Measurements from ENCODE around the gene SHCBP1. TPM values are rescaled to one million over a fixed set of nuclear protein-coding genes. Genes with fewer than 3 reads are reported as not detected.
"Not testable (repeated sequence)": the region's sequence is repeated elsewhere in the genome, so short reads cannot be mapped to it uniquely, and the experiment has no call there.

The SHCBP1 gene
- total and polyA plus RNA-seq, 2 donors from 2014 or later = 1.6 to 2.6 TPM

GRCh38 chr16:46627746-46628145 is 6.6 kb upstream of the SHCBP1 start:
- TF ChIP-seq CTCF (IDR thresholded peaks at IDR 0.05; ENCODE audit: borderline replicate concordance, extremely low read depth, insufficient read depth) = no peak
- DNase-seq = peak in 1 of 5 donors; percentile 1
- Histone ChIP-seq H3K9me3 (ENCODE audit: control insufficient read depth in 2 of 3, insufficient read depth in 1 of 3, low read length in 3 of 3) (no peaks in the 10 kb centered on the region), H3K9ac (ENCODE audit: low read length in 3 of 3) (no peak overlapping the region), H3K36me3 (ENCODE audit: control insufficient read depth in 2 of 3, insufficient read depth in 3 of 3, low read length in 3 of 3) (no peaks in the 10 kb centered on the region), H3K4me1 (ENCODE audit: control insufficient read depth in 2 of 3, insufficient read depth in 2 of 3, low read depth in 1 of 3, low read length in 3 of 3) (no peaks in the 10 kb centered on the region), H3K4me3 (ENCODE audit: low read length in 3 of 3) (no peak overlapping the region), H3K27ac (ENCODE audit: low read depth in 2 of 2, low read length in 2 of 2) (no peak overlapping the region), H3K27me3 (ENCODE audit: control insufficient read depth, insufficient read depth, low read length) (no peaks in the 10 kb centered on the region)
- intact Hi-C loops (cut with DNase I) = no loop called here
- no peak for FAIRE-seq

GRCh38 chr16:46626681-46627080 is 5.5 kb upstream of the SHCBP1 start:
- FAIRE-seq; H3K27ac ChIP-seq (ENCODE audit: low read depth in 2 of 2, low read length in 2 of 2); H3K9me3 ChIP-seq (ENCODE audit: control insufficient read depth in 2 of 3, insufficient read depth in 1 of 3, low read length in 3 of 3); H3K4me3 ChIP-seq (ENCODE audit: low read length in 3 of 3); H3K36me3 ChIP-seq (ENCODE audit: control insufficient read depth in 2 of 3, insufficient read depth in 3 of 3, low read length in 3 of 3); DNase-seq; intact Hi-C loops (cut with DNase I); H3K9ac ChIP-seq (ENCODE audit: low read length in 3 of 3); H3K4me1 ChIP-seq (ENCODE audit: control insufficient read depth in 2 of 3, insufficient read depth in 2 of 3, low read depth in 1 of 3, low read length in 3 of 3); H3K27me3 ChIP-seq (ENCODE audit: control insufficient read depth, insufficient read depth, low read length): not testable (repeated sequence)

GRCh38 chr16:46624862-46625261 is 3.7 kb upstream of the SHCBP1 start:
- H3K27ac ChIP-seq (ENCODE audit: low read depth in 2 of 2, low read length in 2 of 2); H3K4me1 ChIP-seq (ENCODE audit: control insufficient read depth in 2 of 3, insufficient read depth in 2 of 3, low read depth in 1 of 3, low read length in 3 of 3); H3K9me3 ChIP-seq (ENCODE audit: control insufficient read depth in 2 of 3, insufficient read depth in 1 of 3, low read length in 3 of 3); DNase-seq; H3K36me3 ChIP-seq (ENCODE audit: control insufficient read depth in 2 of 3, insufficient read depth in 3 of 3, low read length in 3 of 3); intact Hi-C loops (cut with DNase I); H3K9ac ChIP-seq (ENCODE audit: low read length in 3 of 3); FAIRE-seq; H3K4me3 ChIP-seq (ENCODE audit: low read length in 3 of 3); H3K27me3 ChIP-seq (ENCODE audit: control insufficient read depth, insufficient read depth, low read length): not testable (repeated sequence)

GRCh38 chr16:46623707-46624106 is 2.5 kb upstream of the SHCBP1 start:
- H3K27me3 ChIP-seq (ENCODE audit: control insufficient read depth, insufficient read depth, low read length); intact Hi-C loops (cut with DNase I); H3K4me1 ChIP-seq (ENCODE audit: control insufficient read depth in 2 of 3, insufficient read depth in 2 of 3, low read depth in 1 of 3, low read length in 3 of 3); H3K27ac ChIP-seq (ENCODE audit: low read depth in 2 of 2, low read length in 2 of 2); H3K9ac ChIP-seq (ENCODE audit: low read length in 3 of 3); FAIRE-seq; DNase-seq; H3K36me3 ChIP-seq (ENCODE audit: control insufficient read depth in 2 of 3, insufficient read depth in 3 of 3, low read length in 3 of 3); H3K9me3 ChIP-seq (ENCODE audit: control insufficient read depth in 2 of 3, insufficient read depth in 1 of 3, low read length in 3 of 3); H3K4me3 ChIP-seq (ENCODE audit: low read length in 3 of 3): not testable (repeated sequence)

GRCh38 chr16:46623246-46623645 is 2.1 kb upstream of the SHCBP1 start:
- H3K4me1 ChIP-seq (ENCODE audit: control insufficient read depth in 2 of 3, insufficient read depth in 2 of 3, low read depth in 1 of 3, low read length in 3 of 3) = not testable (repeated sequence)

More at GRCh38 chr16:46623246-46623645, 2.1 kb upstream of the SHCBP1 start:
- H3K36me3 ChIP-seq (ENCODE audit: control insufficient read depth in 2 of 3, insufficient read depth in 3 of 3, low read length in 3 of 3); H3K4me3 ChIP-seq (ENCODE audit: low read length in 3 of 3); H3K27ac ChIP-seq (ENCODE audit: low read depth in 2 of 2, low read length in 2 of 2); H3K27me3 ChIP-seq (ENCODE audit: control insufficient read depth, insufficient read depth, low read length); DNase-seq; H3K9me3 ChIP-seq (ENCODE audit: control insufficient read depth in 2 of 3, insufficient read depth in 1 of 3, low read length in 3 of 3); H3K9ac ChIP-seq (ENCODE audit: low read length in 3 of 3); intact Hi-C loops (cut with DNase I); FAIRE-seq: not testable (repeated sequence)

Measured in kidney (tissue), 14 donors.